ENCODE data around the gene HSF5. TPM values are rescaled to one million over a fixed set of nuclear protein-coding genes. Genes with fewer than 3 reads are reported as not detected.

Gene HSF5
- total and polyA plus RNA-seq, 2 of the 4 experiments (the other 2 are of a cell fraction): not detected

DNA sequence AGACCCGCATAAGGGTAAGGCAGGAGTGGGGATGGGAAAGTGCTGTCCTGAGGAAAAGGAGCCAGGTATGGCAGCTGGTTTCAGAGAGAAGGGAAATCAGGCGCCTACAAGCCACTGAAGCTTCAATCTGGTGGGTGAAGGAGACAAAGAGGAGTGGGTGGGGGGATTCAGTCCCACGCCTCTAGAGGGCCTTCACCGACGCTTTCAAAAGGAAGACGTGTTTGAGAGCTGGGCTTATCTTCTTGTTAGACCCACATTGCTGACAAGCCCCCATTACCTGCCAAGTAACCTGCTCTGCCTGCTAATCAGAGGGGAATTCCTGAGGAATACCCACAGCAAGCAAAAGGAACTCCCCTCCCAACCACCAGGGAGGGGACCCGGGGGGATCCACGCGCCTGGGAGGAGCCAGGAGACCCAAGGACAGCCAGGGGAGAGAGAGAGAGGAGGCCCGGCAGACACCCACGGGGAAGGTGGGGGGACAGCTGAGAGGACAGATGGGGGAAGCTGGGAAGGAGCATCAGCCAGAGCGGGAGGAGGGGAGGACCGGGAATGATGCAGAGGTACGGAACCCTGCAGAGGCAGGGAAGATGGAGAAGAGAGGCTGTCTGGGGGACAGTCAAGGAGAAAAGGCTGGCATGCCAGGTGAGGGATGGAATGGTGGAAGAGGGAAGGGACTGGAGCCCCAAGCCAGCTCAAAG lies 25.2 kb upstream of the HSF5 start:
- no peaks in the 10 kb centered on the region for H3K27me3 ChIP-seq (ENCODE audit: control insufficient read depth, insufficient read depth, low read length)
- CTCF ChIA-PET: no interaction called here
- peak overlapping the region; percentile 98 for H2AK9ac ChIP-seq (replicated peaks; ENCODE audit: low read depth, low read length, poor library complexity)
- no peak overlapping the region for H2BK5ac ChIP-seq (ENCODE audit: low read depth, low read length, poor library complexity, severe bottlenecking)
- H3K9me3 ChIP-seq (ENCODE audit: control insufficient read depth, insufficient read depth, low read length): no peaks in the 10 kb centered on the region
- H4K8ac ChIP-seq (ENCODE audit: low read depth in 2 of 2, low read length in 2 of 2): peak overlapping the region in 1 of 2 experiments; percentile 50; a peak in 2 of 4 replicates
- peaks cover 4% of the 10 kb centered on the region; the same call in 1 of the 2 replicates for H4K20me1 ChIP-seq (ENCODE audit: insufficient read depth, low read length)
- DNase-seq: no peak
- peaks cover 22% of the 10 kb centered on the region; the same call in 1 of the 2 replicates for H3K9me1 ChIP-seq (ENCODE audit: insufficient read depth, low read length)
- 30% methylated on average over 2 of the region's 14 CpGs; no CpG with 5 or more reads in 1 of the 2 experiments for WGBS, 2 experiments (ENCODE audit: extremely low coverage in 2 of 2, insufficient read length in 1 of 2)
- POLR2A ChIA-PET (ENCODE audit: unreplicated experiment): no interaction called here
- H3K9ac ChIP-seq (ENCODE audit: low read depth, low read length): peak overlapping the region; percentile 63
- no peak overlapping the region for H3K23ac ChIP-seq (ENCODE audit: low read depth, low read length)
- H4K91ac ChIP-seq (ENCODE audit: insufficient read depth, low read depth, low read length): no peak overlapping the region
- no peak overlapping the region for H3K56ac ChIP-seq (ENCODE audit: extremely low read depth, insufficient read depth, low read length)
- in situ Hi-C loops (cut with MboI; ENCODE audit: low sequenced_read_pairs): loop anchor here (10.0 kb wide), 1 partner anchor 121 kb away; no protein-coding TSS in a partner anchor
- H3K4me2 ChIP-seq (ENCODE audit: low read depth, low read length): peak overlapping the region; percentile 80
- H2AK5ac ChIP-seq (ENCODE audit: low read depth, low read length): no peak overlapping the region
- H2BK120ac ChIP-seq (ENCODE audit: low read depth, low read length): no peak overlapping the region
- H2BK15ac ChIP-seq (ENCODE audit: low read depth, low read length): no peak overlapping the region
- H2AFZ ChIP-seq (replicated peaks; ENCODE audit: low read length, poor library complexity): peak overlapping the region; percentile 89
- peaks cover 5 to 54% of the 10 kb centered on the region in 2 experiments; a peak in 3 of 4 replicates for H3K79me1 ChIP-seq (ENCODE audit: low read depth in 1 of 2, low read length in 2 of 2)
- no peak overlapping the region for H3K18ac ChIP-seq (ENCODE audit: low read depth, low read length)
- TF ChIP-seq FOS (IDR thresholded peaks at IDR 0.05; ENCODE audit: low read depth, low read length): no peak
- TF ChIP-seq, protein P1, sequence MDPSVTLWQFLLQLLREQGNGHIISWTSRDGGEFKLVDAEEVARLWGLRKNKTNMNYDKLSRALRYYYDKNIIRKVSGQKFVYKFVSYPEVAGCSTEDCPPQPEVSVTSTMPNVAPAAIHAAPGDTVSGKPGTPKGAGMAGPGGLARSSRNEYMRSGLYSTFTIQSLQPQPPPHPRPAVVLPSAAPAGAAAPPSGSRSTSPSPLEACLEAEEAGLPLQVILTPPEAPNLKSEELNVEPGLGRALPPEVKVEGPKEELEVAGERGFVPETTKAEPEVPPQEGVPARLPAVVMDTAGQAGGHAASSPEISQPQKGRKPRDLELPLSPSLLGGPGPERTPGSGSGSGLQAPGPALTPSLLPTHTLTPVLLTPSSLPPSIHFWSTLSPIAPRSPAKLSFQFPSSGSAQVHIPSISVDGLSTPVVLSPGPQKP (IDR thresholded peaks at IDR 0.05; ENCODE audit: borderline replicate concordance, low read depth, low read length): no peak
- TF ChIP-seq, protein P2, sequence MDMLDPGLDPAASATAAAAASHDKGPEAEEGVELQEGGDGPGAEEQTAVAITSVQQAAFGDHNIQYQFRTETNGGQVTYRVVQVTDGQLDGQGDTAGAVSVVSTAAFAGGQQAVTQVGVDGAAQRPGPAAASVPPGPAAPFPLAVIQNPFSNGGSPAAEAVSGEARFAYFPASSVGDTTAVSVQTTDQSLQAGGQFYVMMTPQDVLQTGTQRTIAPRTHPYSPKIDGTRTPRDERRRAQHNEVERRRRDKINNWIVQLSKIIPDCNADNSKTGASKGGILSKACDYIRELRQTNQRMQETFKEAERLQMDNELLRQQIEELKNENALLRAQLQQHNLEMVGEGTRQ (IDR thresholded peaks at IDR 0.05; ENCODE audit: low read depth, low read length): no peak
- no peak overlapping the region for H4K5ac ChIP-seq (ENCODE audit: low read depth, low read length)
- intact Hi-C loops (cut with micrococcal nuclease): loop anchor here (10.0 kb wide), 1 partner anchor 271 kb away; no protein-coding TSS in a partner anchor
- no peak overlapping the region for H3K27ac ChIP-seq (ENCODE audit: insufficient read depth, low read length)
- BruUV-seq (replicated peaks): no TSS peak
- peak overlapping the region; percentile 64 for H3K4me3 ChIP-seq (ENCODE audit: insufficient read depth, low read depth, low read length)
- no peak for ATAC-seq (ENCODE audit: low read depth)
- 0 out of 2 replicates have a peak overlapping the region, but pooled peaks have one; percentile 52 for H3K14ac ChIP-seq (replicated peaks; ENCODE audit: low read depth, low read length)
- dilution Hi-C loops (cut with HindIII; ENCODE audit: low sequenced_read_pairs, unreplicated experiment): no loop called here
- peaks cover 12% of the 10 kb centered on the region; the same call in 1 of the 2 replicates for H3K4me1 ChIP-seq (ENCODE audit: control insufficient read depth, insufficient read depth, low read length)
- H3K36me3 ChIP-seq (ENCODE audit: control insufficient read depth, insufficient read depth, low read length): peaks cover 28% of the 10 kb centered on the region
- peak overlapping the region; percentile 68; the same call in 1 of the 2 replicates for H3K4ac ChIP-seq (ENCODE audit: low read depth, low read length)
- no peak overlapping the region for H2BK20ac ChIP-seq (ENCODE audit: low read depth, low read length)

All from IMR-90 (cell line).